Esophagus squamous epithelium (tissue), 5 donors: ENCODE results near the gene PKHD1. TPM values are rescaled to one million over a fixed set of nuclear protein-coding genes. Genes with fewer than 3 reads are reported as not detected.

Experiments used
- DNase-seq: peaks from one replicate; lab custom pipeline; 2025; lab: John Stamatoyannopoulos, UW
- H3K27ac ChIP-seq, 4 donors: fragments of 200-600 bp; sonication (generic); one replicate each; pipeline ENCODE4 v1.5.1; 2016 to 2019; ENCODE audit warnings: mild to moderate bottlenecking in 1 of 4
- H3K27me3 ChIP-seq, 4 donors: fragments of 200-600 bp; sonication (generic); 1 replicate in 3 of 4; 2 replicates in 1 of 4; pipeline versions ENCODE4 v1.5.1 to v1.6.0; 2017 to 2021; ENCODE audit warnings: antibody characterized with exemption in 1 of 4
- H3K36me3 ChIP-seq, 3 donors: fragments of 200-600 bp; sonication (generic); one replicate each; pipeline ENCODE4 v1.5.1; 2016 to 2019
- H3K4me1 ChIP-seq, 3 donors: fragments of 200-600 bp; sonication (generic); one replicate each; pipeline ENCODE4 v1.5.1; 2017 to 2019
- H3K4me3 ChIP-seq, 4 donors: fragments of 200-600 bp; sonication (generic); 1 replicate in 3 of 4; 2 replicates in 1 of 4; pipeline ENCODE4 v1.5.1; 2016 to 2019; ENCODE audit warnings: mild to moderate bottlenecking in 2 of 4, moderate library complexity in 1 of 4
- H3K9me3 ChIP-seq, 3 donors: fragments of 200-600 bp; sonication (generic); one replicate each; pipeline ENCODE4 v1.5.1; 2016 to 2019
- POLR2A ChIP-seq, 4 donors: fragments of 450-650 bp; IDR thresholded peaks; one replicate each; pipeline ENCODE4 v1.6.1; 2017; ENCODE audit warnings: antibody characterized with exemption in 4 of 4, mild to moderate bottlenecking in 4 of 4, moderate library complexity in 3 of 4
- WGBS, 2 donors: methylation state at CpG; one replicate each; pipeline ENCODE4 v1.1.5; 2018; 5-methylcytosine and 5-hydroxymethylcytosine counted together
- intact Hi-C: fragments of 100-400 bp; cut with DNase I; formaldehyde crosslinking; loops from one replicate; pipeline ENCODE4 v1.15.0; 2022
- total RNA-seq, 4 donors: library from RNA; depleted of rRNA; stranded (reverse); fragments of >200 nt; gene quantifications; one replicate each; pipeline ENCODE4 v1.1.0, GENCODE V29; 2016
- TF ChIP-seq, protein P1 (sequence below), 6 experiments: fragments of 450-650 bp in 4 of 6; fragments of 200-600 bp in 2 of 6; sonication (generic) in 2 of 6; IDR thresholded peaks; one replicate each; pipeline ENCODE4 v1.5.1; 2016 to 2019; ENCODE audit warnings: antibody characterized with exemption in 6 of 6, mild to moderate bottlenecking in 4 of 6, moderate library complexity in 4 of 6
- donor health status: DM: yes; HTN: yes; CAD: no.

Gene PKHD1
- total RNA-seq, 4 donors from 2014 or later = 0.04 TPM; not detected in 3

DNA sequence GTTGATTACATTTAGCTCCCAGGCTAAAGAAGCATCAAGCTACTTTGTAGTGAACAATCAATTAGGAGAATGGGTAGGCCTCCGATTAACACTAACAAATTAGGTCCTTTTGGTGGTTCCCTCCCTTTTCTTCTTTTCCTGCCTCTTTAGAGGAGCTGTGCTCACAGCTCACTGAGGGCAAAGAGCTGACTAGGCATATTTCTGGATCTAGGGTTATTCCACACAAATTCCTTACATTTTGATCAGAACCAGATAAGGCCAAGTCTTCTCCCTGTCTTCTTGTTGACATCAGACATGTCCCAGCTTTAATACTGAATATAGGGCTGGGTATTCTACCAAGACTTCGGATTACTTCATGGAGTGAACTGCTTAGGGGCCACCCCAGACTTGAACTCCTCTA lies 119.1 kb downstream of the PKHD1 start:
- intact Hi-C loops = no loop called here
- Histone ChIP-seq H3K27ac (no peak overlapping the region), H3K9me3 (no peaks in the 10 kb centered on the region), H3K36me3 (no peaks in the 10 kb centered on the region), H3K4me3 (no peak overlapping the region), H3K4me1 (no peaks in the 10 kb centered on the region), H3K27me3 (no peaks in the 10 kb centered on the region)
- WGBS, 2 donors = 77 to 85% methylated on average over 2 of the region's 2 CpGs
- TF ChIP-seq, protein P1, sequence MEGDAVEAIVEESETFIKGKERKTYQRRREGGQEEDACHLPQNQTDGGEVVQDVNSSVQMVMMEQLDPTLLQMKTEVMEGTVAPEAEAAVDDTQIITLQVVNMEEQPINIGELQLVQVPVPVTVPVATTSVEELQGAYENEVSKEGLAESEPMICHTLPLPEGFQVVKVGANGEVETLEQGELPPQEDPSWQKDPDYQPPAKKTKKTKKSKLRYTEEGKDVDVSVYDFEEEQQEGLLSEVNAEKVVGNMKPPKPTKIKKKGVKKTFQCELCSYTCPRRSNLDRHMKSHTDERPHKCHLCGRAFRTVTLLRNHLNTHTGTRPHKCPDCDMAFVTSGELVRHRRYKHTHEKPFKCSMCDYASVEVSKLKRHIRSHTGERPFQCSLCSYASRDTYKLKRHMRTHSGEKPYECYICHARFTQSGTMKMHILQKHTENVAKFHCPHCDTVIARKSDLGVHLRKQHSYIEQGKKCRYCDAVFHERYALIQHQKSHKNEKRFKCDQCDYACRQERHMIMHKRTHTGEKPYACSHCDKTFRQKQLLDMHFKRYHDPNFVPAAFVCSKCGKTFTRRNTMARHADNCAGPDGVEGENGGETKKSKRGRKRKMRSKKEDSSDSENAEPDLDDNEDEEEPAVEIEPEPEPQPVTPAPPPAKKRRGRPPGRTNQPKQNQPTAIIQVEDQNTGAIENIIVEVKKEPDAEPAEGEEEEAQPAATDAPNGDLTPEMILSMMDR (IDR thresholded peaks at IDR 0.05) = no peak
- no peak for TF ChIP-seq POLR2A (IDR thresholded peaks at IDR 0.05)
- DNase-seq = no peak

DNA sequence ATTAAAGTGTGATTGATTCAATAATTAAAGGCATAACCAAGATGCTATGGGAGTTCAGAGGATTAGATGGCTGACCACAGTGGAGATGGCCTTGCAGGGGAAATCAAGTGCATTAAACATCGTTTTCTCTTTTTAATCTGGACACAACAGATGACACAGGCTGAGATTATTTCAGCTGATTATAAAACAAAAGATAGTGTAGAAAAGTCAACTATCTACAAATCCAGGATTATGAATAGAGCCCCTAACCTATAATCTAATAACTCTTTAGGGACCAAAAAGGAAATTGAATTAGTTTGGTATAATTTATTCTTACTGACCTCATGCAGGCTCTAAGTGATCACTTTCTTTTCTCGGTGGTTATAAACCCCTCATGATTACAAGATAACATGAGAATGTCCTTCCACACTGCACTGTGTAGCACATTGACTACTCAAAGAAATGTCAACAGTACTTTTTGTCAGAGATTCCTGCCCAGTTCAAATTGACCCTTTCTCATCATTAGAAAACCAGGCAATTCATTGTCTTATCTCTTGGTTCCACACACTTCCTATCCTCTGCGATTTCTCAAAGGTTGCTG lies 122.1 kb downstream of the PKHD1 start:
- WGBS, 2 donors = 53 to 57% methylated on average over 3 of the region's 3 CpGs
- H3K36me3 ChIP-seq = no peaks in the 10 kb centered on the region
- H3K27me3 ChIP-seq = no peaks in the 10 kb centered on the region
- DNase-seq = no peak
- no peaks in the 10 kb centered on the region for H3K9me3 ChIP-seq
- no peak overlapping the region for H3K27ac ChIP-seq
- no peak overlapping the region for H3K4me3 ChIP-seq
- H3K4me1 ChIP-seq = no peaks in the 10 kb centered on the region
- intact Hi-C loops = no loop called here
- TF ChIP-seq POLR2A (IDR thresholded peaks at IDR 0.05) = no peak
- TF ChIP-seq, protein P1 (IDR thresholded peaks at IDR 0.05) = no peak

DNA sequence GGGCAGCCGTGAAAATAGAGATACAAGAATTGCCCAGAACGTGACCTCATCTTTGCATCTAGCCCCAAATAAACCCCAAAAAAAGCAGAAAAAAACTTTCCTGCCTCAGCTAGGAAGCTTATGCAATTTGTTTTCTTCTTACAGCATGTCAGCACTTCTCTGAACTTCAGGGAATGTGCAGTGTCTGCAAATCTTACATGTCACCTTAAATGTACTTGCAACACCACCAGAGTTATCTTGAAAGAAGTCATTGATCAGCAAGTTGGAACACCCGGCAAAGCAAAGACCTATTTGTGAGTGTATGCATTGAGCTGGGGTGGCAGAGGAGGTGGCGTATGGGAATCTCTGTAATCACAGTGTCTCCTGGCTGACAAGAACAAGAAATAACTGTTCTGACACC lies 123.4 kb downstream of the PKHD1 start:
- TF ChIP-seq POLR2A (IDR thresholded peaks at IDR 0.05) = no peak
- TF ChIP-seq, protein P1 (IDR thresholded peaks at IDR 0.05) = no peak
- 54 to 56% methylated on average over 4 of the region's 4 CpGs for WGBS, 2 donors
- no peaks in the 10 kb centered on the region for H3K9me3 ChIP-seq
- no peaks in the 10 kb centered on the region for H3K4me1 ChIP-seq
- no peak for DNase-seq
- no peak overlapping the region for H3K27ac ChIP-seq
- intact Hi-C loops = no loop called here
- no peak overlapping the region for H3K4me3 ChIP-seq
- H3K36me3 ChIP-seq = no peaks in the 10 kb centered on the region
- no peaks in the 10 kb centered on the region for H3K27me3 ChIP-seq

DNA sequence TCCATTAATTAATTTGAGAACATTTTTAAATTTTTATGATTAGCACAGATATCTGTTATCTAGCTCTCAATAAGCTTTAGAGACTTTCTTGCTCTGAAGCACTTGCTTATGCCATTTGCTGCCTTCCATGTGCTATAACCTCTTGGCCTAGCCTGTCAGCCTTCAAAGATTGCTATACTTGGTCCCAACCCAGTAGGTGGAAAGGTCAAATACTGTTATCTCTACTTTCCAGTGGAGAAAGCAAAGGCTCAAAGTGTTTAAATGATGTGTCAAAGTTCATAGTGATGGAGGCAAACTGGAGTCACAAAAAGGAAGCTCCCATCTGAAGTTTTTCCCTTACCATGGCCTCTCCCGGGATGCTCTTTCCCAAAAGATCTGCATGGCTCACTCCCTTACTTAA lies 125.1 kb downstream of the PKHD1 start:
- WGBS, 2 donors = 65 to 71% methylated on average over 1 of the region's 1 CpG
- Histone ChIP-seq H3K9me3 (no peaks in the 10 kb centered on the region), H3K36me3 (no peaks in the 10 kb centered on the region), H3K4me1 (no peaks in the 10 kb centered on the region), H3K4me3 (no peak overlapping the region), H3K27me3 (no peaks in the 10 kb centered on the region), H3K27ac (no peak overlapping the region)
- intact Hi-C loops = no loop called here
- TF ChIP-seq POLR2A (IDR thresholded peaks at IDR 0.05) = no peak
- TF ChIP-seq, protein P1 (IDR thresholded peaks at IDR 0.05) = no peak
- DNase-seq = no peak

DNA sequence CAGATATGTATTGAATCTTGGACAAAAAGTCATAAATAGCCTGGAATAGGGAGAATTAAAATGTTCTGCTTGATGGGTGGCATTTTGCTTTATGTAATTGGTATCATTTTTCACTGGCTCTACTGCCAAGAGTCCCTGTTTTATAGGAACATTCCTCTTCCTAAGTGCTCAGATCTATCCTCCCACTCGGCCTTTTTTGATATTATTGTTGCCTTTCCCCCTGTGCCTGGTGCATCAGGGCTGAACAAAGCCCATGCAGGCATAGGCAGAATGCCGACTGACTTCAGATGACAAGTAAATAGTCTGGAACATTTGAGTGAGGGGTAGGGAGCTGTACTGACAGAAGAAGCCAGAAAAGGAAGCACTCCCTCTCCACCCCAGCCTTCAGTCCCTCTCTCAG lies 127.0 kb downstream of the PKHD1 start:
- H3K27ac ChIP-seq = no peak overlapping the region
- no peaks in the 10 kb centered on the region for H3K36me3 ChIP-seq
- WGBS, 2 donors = 8 to 45% methylated on average over 2 of the region's 2 CpGs
- no peak overlapping the region for H3K4me3 ChIP-seq
- TF ChIP-seq POLR2A (IDR thresholded peaks at IDR 0.05) = no peak
- TF ChIP-seq, protein P1 (IDR thresholded peaks at IDR 0.05) = no peak
- intact Hi-C loops = no loop called here
- no peaks in the 10 kb centered on the region for H3K9me3 ChIP-seq
- DNase-seq = no peak
- H3K27me3 ChIP-seq = no peaks in the 10 kb centered on the region
- H3K4me1 ChIP-seq = no peaks in the 10 kb centered on the region
